Choroid plexus epithelial cell (primary cell): ENCODE data around the gene SUN5.

ENCODE experiments used
- DNase-seq: peaks from one replicate; pipeline ENCODE4 v3.0.0-alpha.2; 2010; ENCODE audit warnings: low read depth
- H3K4me3 ChIP-seq: 2 replicates; pipeline ENCODE4 v1.5.1; 2011; ENCODE audit warnings: low read depth, mild to moderate bottlenecking, control low read depth, low read length, moderate library complexity
- CTCF ChIP-seq: conservative IDR thresholded peaks from 2 replicates; pipeline ENCODE4 v1.5.1; 2011; ENCODE audit warnings: low read depth, mild to moderate bottlenecking, control low read depth, inconsistent platforms, low read length, moderate library complexity

The SUN5 gene

GRCh38 chr20:33026779-33027759 is 22.8 kb upstream of the SUN5 start:
- no peak for TF ChIP-seq CTCF
- H3K4me3 ChIP-seq: no peak overlapping the region
- no peak for DNase-seq

- H3K4me3 ChIP-seq: no peak overlapping the region
- TF ChIP-seq CTCF: no peak
- DNase-seq: no peak
Measured at GRCh38 chr20:33026072-33026778, 22.0 kb upstream of the SUN5 start.

- DNase-seq: no peak
- no peak for TF ChIP-seq CTCF
- no peak overlapping the region for H3K4me3 ChIP-seq
Measured at GRCh38 chr20:33025318-33025876, 21.2 kb upstream of the SUN5 start.

GRCh38 chr20:33024609-33025317 is 20.5 kb upstream of the SUN5 start:
- no peak for TF ChIP-seq CTCF
- H3K4me3 ChIP-seq: no peak overlapping the region
- DNase-seq: no peak

GRCh38 chr20:33024243-33024560 is 20.0 kb upstream of the SUN5 start:
- DNase-seq: no peak
- TF ChIP-seq CTCF: no peak
- no peak overlapping the region for H3K4me3 ChIP-seq

- H3K4me3 ChIP-seq: no peak overlapping the region
- no peak for TF ChIP-seq CTCF
- DNase-seq: no peak
Measured at GRCh38 chr20:33023439-33024242, 19.4 kb upstream of the SUN5 start.
